ENCODE measurements around the gene RGS19. TPM values are rescaled to one million over a fixed set of nuclear protein-coding genes. Genes with fewer than 3 reads are reported as not detected.

RGS19 gene
- total and polyA plus RNA-seq, 3 donors from 2014 or later = 4.4 to 10.4 (median 7.3) TPM

DNA sequence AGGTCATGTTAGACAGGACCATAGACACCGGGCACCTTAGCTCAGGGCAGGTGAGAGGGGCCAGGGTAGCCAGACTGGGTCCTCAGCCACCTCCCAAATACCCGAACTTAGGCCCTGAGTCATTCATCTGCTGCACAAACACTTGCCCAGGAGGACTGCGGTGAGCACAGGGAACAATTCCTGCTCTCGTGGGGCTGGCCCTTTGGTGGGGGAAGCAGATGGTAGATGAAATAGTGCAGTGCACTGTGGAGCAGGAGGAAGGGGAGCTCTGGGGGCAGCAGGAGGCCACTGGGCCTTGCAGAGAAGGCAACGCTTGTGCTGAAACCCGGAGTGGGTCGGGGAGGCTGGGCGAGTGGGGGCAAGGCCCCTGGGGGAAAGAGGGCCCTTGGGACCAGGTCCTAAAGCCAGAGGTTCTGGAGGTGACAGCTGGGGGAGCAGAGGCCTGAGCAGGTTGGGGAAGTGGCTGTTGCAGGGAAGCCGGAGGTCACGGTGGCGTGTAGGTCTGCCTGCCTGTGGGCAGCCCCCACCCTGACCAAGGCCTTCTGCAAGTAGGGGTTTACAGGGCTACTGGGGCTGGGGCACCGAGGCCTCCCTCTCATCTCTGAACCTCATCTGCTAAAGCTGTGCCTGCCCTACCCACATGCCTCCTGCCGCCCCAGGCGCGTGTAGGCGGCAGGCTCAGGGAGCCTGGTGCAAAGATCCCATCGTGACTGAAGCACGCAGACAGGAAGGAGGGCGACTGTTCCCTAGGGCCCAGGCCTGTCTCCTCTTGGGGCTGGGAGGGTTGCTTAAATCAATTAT lies 32.7 kb upstream of the RGS19 start:
- intact Hi-C loops (cut with DNase I; ENCODE audit: low total_unique reads) = no loop called here
- no peaks in the 10 kb centered on the region for H3K36me3 ChIP-seq (ENCODE audit: low read depth, missing control alignments)
- no peaks in the 10 kb centered on the region for H3K27me3 ChIP-seq
- H3K9me3 ChIP-seq = no peaks in the 10 kb centered on the region
- H3K4me3 ChIP-seq = no peak overlapping the region
- 83 to 88% methylated on average over 18 to 19 of the region's 19 CpGs for WGBS, 2 donors
- no peak for TF ChIP-seq POLR2A (IDR thresholded peaks at IDR 0.05)
- TF ChIP-seq, protein P1, sequence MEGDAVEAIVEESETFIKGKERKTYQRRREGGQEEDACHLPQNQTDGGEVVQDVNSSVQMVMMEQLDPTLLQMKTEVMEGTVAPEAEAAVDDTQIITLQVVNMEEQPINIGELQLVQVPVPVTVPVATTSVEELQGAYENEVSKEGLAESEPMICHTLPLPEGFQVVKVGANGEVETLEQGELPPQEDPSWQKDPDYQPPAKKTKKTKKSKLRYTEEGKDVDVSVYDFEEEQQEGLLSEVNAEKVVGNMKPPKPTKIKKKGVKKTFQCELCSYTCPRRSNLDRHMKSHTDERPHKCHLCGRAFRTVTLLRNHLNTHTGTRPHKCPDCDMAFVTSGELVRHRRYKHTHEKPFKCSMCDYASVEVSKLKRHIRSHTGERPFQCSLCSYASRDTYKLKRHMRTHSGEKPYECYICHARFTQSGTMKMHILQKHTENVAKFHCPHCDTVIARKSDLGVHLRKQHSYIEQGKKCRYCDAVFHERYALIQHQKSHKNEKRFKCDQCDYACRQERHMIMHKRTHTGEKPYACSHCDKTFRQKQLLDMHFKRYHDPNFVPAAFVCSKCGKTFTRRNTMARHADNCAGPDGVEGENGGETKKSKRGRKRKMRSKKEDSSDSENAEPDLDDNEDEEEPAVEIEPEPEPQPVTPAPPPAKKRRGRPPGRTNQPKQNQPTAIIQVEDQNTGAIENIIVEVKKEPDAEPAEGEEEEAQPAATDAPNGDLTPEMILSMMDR (IDR thresholded peaks at IDR 0.05) = no peak
- no peaks in the 10 kb centered on the region for H3K4me1 ChIP-seq
- DNase-seq = no peak
- H3K27ac ChIP-seq = no peak overlapping the region

DNA sequence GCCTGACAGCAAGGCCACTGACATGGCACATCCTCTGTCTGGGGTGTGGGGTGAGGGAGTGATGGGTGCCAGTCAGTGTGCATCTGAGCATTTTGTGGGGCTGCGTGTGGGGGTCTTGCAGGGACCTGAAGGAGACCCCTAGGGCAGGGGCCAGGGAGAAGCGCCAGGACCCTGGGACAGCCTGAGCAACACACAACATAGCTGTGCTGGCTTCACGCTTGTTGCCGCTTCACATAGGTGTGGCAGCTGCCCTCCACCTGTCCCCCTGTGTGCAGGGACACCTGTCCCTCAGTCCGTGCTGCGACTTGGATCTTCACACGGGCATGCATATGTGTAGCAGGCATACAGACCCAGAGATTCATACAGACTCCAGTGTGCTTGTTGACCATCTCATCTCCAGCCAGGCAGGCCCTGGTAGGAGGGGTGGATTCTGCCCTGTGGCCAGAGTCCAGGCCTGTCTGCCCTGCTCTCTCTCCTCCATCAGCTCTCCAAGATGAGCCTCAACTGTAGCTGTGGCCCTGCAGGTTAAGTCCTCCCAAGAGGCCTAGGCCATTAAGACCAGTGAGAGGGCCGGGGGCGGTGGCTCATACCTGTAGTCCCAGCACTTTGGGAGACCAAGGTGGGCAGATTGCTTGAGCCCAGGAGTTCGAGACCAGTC lies 31.2 kb upstream of the RGS19 start:
- intact Hi-C loops (cut with DNase I; ENCODE audit: low total_unique reads) = no loop called here
- no peak for DNase-seq
- Histone ChIP-seq H3K4me3 (no peak overlapping the region), H3K9me3 (no peaks in the 10 kb centered on the region), H3K36me3 (ENCODE audit: low read depth, missing control alignments) (no peaks in the 10 kb centered on the region), H3K27me3 (no peaks in the 10 kb centered on the region), H3K27ac (no peak overlapping the region), H3K4me1 (no peaks in the 10 kb centered on the region)
- WGBS, 2 donors = 95% methylated on average over 8 to 10 of the region's 10 CpGs
- TF ChIP-seq, protein P1 (IDR thresholded peaks at IDR 0.05) = no peak
- TF ChIP-seq POLR2A (IDR thresholded peaks at IDR 0.05) = no peak

- H3K36me3 ChIP-seq (ENCODE audit: low read depth, missing control alignments) = no peaks in the 10 kb centered on the region
- no peaks in the 10 kb centered on the region for H3K4me1 ChIP-seq
- H3K27ac ChIP-seq = no peak overlapping the region
- WGBS, 2 donors = 72 to 78% methylated on average over 12 to 16 of the region's 16 CpGs
- no peaks in the 10 kb centered on the region for H3K9me3 ChIP-seq
- peak; percentile 8 for DNase-seq
- no peak overlapping the region for H3K4me3 ChIP-seq
- intact Hi-C loops (cut with DNase I; ENCODE audit: low total_unique reads) = no loop called here
- TF ChIP-seq POLR2A (IDR thresholded peaks at IDR 0.05) = no peak
- TF ChIP-seq, protein P1 (IDR thresholded peaks at IDR 0.05) = no peak
- H3K27me3 ChIP-seq = no peaks in the 10 kb centered on the region
Measured at GRCh38 chr20:64109831-64110391, 30.6 kb upstream of the RGS19 start.

DNA sequence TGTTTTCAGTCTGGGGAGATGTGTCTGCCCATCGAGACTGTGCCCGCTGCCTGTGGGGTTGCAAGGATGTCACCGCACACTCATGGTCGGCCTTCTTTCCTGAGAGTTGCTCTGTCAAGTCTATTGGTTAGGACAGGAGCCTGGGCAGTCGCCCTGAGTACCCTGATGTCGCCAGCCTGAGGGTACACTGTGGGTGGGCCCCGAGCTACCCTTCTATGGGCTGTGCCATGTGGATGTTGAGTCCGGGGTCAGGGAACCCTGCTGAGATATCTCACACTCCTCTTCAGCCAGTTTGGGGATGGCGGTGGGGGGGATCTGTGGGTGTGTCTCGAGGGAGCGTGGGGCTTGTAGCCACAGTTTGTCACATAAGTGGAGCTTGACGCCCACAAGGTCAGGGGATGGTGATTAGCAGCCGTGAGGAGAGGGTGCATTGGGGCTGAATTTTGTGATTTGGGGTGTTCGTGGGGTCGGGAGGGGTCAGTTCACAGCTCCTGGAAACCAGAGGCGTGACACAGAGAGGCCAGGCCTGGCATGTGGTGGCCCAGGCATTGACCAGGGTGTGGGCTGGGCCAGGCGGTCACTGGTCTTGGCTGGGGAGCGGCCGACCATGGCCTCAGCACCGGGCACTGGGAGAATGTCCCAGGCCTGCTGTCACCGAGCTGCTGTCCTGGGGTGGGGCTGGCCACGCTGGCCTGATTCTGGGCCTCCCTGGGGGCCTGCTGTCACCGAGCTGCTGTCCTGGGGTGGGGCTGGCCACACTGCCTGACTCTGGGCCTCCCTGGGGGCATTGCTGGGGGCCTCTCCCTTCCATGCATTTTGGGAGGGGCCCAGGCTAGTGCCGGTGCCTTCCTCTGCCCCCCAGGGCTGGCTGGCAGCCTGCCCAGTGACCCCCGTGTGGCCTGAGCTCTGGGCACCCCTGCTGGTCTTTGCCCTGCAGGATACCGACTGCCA lies 29.7 kb upstream of the RGS19 start:
- no peaks in the 10 kb centered on the region for H3K9me3 ChIP-seq
- 81 to 84% methylated on average over 10 to 26 of the region's 26 CpGs for WGBS, 2 donors
- no peak overlapping the region for H3K27ac ChIP-seq
- no peak overlapping the region for H3K4me3 ChIP-seq
- TF ChIP-seq, protein P1 (IDR thresholded peaks at IDR 0.05) = no peak
- TF ChIP-seq POLR2A (IDR thresholded peaks at IDR 0.05) = no peak
- no peak for DNase-seq
- no peaks in the 10 kb centered on the region for H3K4me1 ChIP-seq
- no peaks in the 10 kb centered on the region for H3K27me3 ChIP-seq
- no peaks in the 10 kb centered on the region for H3K36me3 ChIP-seq (ENCODE audit: low read depth, missing control alignments)
- intact Hi-C loops (cut with DNase I; ENCODE audit: low total_unique reads) = no loop called here
